ENCODE data around the gene GRIN3B. TPM values are rescaled to one million over a fixed set of nuclear protein-coding genes. Genes with fewer than 3 reads are reported as not detected.
A peak's percentile ranks its signal among the peaks of the same experiment; 100 is the strongest.
"Not testable (repeated sequence)": the region's sequence is repeated elsewhere in the genome, so short reads cannot be mapped to it uniquely, and the experiment has no call there.

The GRIN3B gene, protein sequence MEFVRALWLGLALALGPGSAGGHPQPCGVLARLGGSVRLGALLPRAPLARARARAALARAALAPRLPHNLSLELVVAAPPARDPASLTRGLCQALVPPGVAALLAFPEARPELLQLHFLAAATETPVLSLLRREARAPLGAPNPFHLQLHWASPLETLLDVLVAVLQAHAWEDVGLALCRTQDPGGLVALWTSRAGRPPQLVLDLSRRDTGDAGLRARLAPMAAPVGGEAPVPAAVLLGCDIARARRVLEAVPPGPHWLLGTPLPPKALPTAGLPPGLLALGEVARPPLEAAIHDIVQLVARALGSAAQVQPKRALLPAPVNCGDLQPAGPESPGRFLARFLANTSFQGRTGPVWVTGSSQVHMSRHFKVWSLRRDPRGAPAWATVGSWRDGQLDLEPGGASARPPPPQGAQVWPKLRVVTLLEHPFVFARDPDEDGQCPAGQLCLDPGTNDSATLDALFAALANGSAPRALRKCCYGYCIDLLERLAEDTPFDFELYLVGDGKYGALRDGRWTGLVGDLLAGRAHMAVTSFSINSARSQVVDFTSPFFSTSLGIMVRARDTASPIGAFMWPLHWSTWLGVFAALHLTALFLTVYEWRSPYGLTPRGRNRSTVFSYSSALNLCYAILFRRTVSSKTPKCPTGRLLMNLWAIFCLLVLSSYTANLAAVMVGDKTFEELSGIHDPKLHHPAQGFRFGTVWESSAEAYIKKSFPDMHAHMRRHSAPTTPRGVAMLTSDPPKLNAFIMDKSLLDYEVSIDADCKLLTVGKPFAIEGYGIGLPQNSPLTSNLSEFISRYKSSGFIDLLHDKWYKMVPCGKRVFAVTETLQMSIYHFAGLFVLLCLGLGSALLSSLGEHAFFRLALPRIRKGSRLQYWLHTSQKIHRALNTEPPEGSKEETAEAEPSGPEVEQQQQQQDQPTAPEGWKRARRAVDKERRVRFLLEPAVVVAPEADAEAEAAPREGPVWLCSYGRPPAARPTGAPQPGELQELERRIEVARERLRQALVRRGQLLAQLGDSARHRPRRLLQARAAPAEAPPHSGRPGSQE
- 0.74 and 3.5 TPM in 2 replicates for total RNA-seq (2014; rRNA removed; shearing (Covaris generic))

DNA sequence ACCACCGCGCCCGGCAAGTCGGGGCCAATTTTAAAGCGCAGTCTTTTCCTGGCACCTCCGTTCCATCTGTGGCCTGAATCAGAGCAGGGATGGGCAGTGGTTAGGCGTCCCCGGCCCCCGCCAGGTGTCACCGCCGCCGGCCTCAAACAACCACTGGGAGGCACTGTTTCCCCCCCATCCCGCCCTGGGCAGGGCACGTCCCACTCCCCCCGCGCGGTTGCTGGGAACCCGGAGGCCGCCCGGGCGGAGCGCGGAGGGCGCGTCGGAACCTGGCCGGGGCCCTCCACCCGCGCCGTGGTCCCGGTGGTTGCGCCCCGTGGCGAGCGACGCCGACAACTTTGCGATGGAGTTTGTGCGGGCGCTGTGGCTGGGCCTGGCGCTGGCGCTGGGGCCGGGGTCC lies at the start of gene GRIN3B:
GRIN3B (plus strand) TSS at position 325 of the 400 bp plus-strand sequence; CDS start at position 344, 19 bp downstream.
- in situ Hi-C loops (cut with HindIII; ENCODE audit: low sequenced_read_pairs), result no loop called here
- DNase-seq (ENCODE audit: low spot score), result no peak

DNA sequence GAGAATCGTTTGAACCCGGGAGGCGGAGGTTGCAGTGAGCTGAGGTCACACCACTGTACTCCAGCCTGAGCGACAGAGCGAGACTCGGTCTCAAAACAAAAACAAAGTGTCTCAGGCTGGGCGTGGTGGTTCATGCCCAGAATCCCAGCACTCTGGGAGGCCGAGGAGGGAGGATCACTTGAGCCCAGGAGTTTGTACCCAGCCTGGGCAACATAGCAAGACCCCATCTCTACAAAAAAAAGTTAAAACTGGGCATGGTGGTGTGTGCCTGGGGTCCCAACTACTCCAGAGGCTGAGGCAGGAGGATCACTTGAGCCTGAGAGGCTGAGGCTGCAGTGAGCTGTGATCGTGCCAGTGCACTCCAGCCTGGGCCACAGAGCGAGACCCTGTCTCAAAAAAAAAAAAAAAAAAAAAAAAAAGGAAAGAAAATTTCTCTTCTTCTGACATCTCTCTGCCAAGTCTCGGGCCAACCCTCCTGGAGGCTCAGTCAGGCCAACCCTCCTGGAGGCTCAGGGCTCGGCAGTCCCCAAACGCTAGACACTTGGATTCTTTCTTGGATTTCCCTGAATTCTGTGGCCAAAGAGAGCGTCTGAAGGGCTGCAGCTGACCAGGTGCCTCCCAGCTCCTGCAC lies 48.1 kb upstream of the GRIN3B start:
- DNase-seq (ENCODE audit: low spot score), result no peak
- in situ Hi-C loops (cut with HindIII; ENCODE audit: low sequenced_read_pairs), result no loop called here

DNA sequence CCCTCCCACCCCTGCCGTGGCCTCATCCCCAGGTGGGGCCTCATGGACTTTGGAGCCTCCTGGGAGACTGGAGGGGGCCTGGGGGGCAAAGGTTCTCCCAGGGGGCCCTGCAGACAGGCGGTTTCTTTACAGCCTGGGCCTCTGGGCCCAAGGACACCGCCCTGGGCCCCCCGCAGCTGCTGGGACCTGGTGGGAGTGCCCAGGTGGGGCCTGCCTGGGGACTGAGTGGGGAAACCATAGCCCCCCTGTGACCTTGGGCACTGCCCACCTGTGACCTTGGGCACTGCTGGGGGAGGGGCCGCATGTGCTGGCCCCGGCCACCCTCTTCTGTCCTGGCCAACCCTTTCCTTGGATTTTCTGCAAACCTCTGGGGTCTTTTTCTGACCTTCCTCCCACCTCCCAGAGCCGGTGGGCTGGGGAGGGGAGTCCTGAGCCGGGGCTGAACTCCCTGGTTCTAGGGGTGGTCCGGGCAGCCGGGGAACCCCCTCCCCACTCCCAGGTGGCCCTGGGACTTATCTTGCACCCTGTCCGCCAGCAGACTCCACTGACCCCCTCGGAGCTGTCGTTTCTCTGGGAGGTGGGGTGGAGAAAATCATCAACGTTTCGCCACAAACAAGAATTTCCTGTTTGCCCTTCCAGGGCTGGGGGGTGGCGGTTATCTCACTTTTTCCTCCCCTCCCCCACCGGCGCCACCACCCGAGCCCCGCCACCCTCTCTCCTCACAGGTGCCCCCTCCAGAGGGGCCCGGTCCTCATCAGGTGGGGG lies 47.4 kb upstream of the GRIN3B start:
- no peak for DNase-seq (ENCODE audit: low spot score)
- in situ Hi-C loops (cut with HindIII; ENCODE audit: low sequenced_read_pairs), result no loop called here

DNA sequence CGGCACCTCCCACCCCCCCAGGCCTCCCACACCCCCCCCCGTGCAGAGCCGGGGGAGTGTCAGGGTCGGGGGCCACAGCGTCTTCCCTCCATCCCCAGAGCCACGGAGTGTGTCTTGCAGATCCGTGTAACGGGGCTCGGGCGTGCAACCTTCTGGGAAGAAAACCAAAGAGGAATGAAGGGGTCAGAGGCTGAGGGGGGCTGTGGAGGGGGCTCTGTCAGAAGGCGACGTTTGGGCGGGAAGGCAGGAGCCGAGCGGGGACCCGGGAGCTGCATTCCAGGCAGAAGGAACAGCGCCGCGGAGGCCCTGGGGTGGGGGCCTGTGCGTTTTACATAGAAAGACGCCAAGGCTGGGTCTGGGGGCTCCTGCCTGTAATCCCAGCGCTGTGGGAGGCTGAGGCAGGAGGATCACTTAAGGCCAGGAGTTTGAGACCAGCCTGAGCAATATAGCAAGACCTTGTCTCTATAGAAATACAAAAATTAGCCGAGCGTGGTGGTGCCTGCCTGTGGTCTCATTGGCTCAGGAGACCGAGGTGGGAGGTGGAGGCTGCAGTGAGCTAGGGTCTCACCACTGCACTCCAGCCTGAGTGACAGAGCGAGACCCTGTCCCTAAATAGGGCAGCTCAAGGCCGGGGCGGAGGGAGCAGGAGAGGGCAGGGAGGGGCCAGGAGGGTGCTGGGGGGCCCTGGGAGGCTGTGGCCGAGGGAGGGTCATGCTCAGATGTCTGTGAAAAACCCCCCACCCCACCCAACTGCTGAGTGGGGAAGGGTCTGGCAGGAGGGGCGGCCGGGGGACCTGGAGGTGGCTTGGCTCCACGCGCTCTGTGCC lies 46.6 kb upstream of the GRIN3B start:
- in situ Hi-C loops (cut with HindIII; ENCODE audit: low sequenced_read_pairs), result no loop called here
- DNase-seq (ENCODE audit: low spot score), result no peak

DNA sequence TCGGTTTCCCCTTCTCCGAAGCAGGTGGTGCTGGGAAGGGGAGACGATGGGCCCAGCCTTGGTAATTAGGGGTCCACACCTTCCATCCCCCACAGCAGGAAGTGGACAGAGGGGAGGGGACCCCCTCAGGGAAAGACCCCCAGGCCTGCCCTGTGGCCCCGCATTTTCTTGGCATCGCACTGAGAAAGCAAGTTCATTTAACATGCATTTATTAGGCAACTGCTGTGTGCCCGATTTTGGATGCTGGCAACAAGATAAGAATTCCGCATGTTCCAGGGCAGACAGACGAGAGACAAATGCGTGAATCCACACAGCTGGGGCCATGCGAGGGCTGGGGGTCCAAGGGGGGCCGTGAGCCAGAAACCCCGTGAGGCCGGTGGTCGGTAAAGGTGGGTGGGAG lies 45.9 kb upstream of the GRIN3B start:
- DNase-seq (ENCODE audit: low spot score), result no peak
- in situ Hi-C loops (cut with HindIII; ENCODE audit: low sequenced_read_pairs), result no loop called here

DNA sequence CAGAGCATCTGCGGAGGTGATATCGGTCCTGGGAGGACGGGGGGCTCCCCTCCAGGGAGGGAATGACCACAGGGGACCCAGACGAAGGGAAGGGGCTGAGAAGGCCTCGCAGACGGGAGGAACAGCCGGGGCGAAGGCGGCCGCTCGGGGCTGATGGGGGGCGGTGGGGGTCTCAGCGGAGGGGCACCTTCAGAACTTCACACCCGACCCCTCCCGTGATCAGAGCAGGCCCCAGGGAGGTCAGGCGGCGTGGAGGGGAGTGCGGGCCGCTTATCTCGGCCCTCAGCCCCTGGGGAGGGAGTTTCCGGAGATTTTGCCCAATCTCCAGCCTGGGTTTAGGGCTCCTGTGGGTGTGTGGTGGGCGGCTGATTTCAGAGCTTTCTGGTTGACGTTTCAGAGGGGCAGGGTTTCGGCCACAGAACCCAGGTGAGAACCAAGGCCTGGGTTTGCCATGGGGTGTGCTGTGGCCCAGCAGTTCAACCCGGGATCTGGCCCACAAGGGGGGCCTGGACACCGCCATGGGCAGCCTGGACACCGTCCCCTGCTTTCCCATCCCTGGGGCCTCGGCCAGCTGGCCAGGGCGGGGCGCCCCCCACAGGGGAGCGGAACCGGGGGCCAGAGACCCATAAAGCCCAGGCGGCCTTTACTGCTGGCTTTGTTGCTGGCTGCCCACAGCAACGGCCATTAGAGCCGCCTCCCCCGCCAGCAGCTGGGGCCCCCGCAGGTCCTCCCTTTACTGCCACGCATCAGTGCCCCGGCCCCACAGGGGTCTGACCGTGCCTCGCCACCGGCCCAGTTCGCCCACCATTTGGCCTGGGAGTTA lies 45.3 kb upstream of the GRIN3B start:
- DNase-seq (ENCODE audit: low spot score), result peak; percentile 15
- in situ Hi-C loops (cut with HindIII; ENCODE audit: low sequenced_read_pairs), result no loop called here

DNA sequence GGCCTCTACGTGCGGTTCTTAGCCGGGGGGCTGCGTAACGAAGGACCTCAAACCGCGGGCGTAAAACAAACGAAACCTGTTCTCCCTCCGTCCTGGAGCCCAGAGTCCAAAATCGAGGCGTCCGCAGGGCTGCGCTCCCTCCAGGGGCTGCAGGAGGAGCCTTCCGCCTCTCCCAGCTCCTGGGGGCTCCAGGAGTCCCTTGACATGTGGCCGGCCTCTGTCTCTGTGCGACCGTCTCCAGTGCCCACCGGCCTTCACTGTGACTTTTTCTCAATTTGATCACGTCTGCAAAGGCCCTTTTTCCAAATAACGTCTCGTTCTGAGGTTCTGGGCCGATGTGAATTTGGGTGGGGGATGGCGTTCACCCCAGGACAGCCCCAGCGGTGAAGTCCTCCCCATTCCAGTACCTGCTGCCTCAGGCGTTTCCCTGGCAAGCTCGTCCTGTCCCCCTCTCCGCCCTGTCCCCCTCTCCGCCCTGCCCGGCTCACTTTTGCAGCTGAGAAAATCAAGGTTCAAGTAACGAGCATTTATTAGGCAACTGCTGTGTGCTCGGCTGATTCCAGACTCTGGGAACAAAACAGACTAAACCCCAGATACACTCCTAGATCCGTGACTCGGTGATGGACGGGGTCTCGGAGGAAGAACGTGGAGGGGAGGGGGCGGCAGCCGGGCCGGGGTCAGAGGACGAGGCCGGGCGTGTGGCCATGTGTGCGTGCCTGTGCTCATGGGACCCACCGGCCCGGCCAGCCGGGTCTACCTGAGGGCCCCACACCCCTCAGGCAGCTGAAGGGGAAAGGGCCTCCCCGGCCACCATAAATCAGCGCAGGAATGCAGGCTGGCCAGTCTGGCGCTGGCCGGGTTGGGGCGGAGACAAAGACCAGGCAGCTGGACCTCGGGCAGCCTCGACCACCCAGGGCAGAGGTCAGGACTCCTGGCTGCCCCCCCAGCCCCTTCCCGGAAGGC lies 44.1 kb upstream of the GRIN3B start:
- DNase-seq (ENCODE audit: low spot score), result peak; percentile 18
- in situ Hi-C loops (cut with HindIII; ENCODE audit: low sequenced_read_pairs), result no loop called here

DNA sequence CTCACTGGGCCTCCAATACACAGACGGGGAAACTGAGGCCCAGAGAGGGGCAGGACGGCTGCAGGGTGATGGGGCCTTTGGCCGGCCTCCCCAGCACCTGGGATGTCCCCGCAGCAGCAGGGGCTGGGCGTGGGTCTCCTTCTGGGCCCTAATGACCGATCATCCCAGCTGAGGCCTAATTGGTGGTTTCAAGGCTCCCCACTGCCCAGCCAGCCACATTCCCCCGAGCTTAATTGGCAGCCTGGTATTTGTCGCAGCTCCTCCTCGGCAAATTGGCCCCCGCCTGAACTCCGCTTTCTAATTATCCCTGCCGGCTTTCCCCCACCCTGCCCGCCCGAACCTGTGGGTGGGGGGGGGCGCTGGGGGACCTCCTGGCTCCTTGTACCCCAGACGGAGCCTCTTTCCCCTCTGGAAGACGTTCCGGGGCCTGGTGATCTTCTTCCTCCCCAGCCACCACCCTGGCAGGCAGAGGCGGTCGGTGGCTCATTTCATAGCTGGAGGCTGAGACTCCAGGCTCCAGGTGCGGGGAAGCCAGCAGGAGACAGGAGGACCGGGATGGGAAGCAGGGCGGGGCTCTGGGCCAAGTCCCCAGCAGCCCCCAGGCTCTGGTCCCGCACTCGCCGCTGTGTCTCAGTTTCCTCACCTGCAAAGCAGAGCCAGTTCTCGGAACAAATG lies 43.3 kb upstream of the GRIN3B start:
- in situ Hi-C loops (cut with HindIII; ENCODE audit: low sequenced_read_pairs), result no loop called here
- DNase-seq (ENCODE audit: low spot score), result peak; percentile 46

DNA sequence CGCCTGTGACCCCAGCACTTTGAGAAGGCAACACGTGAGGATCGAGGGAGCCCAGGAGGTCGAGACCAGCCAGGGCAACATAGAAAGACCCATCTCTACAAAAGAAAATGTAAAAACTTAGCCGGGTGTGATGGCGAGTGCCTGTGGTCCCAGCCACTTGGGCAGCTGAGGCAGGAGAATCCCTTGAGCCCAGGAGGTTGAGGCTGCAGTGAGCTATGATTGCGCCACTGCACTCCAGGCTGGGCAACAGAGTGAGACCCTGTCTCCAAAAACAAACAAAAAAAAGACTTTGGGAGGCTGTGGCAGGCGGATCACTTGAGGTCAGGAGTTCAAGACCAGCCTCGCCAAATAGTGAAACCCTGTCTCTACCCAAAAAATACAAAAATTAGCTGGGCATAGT lies 42.6 kb upstream of the GRIN3B start:
- in situ Hi-C loops (cut with HindIII; ENCODE audit: low sequenced_read_pairs); DNase-seq (ENCODE audit: low spot score): not testable (repeated sequence)

DNA sequence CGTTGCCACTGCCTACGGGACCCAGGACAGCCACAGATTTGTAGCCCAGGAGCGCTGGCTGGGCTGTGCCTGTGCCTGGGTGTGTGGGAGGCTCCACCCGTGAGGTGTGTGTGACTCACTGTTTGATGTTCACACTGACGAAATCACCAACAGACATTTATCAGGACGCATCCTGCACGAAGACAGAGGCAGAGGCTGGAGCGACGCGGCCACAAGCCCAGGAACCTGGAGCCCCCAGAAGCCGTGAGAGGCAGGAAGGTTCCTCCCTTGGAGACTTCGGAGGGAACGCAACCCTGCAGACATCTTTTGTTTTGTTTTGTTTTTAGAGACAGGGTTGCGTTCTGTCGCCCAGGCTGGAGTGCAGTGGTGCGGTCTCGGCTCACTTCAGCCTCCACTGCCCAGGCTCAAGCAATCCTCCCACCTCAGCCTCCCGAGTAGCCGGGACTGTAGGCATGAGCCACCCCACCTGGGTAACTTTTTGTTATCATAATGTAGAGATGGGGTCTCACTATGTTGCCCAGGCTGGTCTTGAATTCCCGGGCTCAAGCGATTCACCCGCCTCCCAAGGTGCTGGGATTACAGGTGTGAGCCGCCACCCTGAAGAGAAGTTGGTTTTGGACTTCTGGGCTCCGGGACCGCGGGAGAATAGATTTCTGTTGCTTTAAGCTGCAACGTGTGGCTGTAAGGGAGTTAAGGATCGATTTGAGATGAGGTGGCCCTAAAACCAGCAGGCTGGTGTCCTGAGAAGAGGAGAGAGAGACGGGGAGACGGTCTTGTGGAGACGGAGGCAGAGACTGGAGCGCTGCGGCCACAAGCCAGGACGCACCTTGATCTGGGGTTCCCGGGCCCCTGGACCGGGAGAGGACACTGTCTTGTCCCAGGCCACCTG lies 41.0 kb upstream of the GRIN3B start:
- in situ Hi-C loops (cut with HindIII; ENCODE audit: low sequenced_read_pairs), result no loop called here
- DNase-seq (ENCODE audit: low spot score), result no peak

DNA sequence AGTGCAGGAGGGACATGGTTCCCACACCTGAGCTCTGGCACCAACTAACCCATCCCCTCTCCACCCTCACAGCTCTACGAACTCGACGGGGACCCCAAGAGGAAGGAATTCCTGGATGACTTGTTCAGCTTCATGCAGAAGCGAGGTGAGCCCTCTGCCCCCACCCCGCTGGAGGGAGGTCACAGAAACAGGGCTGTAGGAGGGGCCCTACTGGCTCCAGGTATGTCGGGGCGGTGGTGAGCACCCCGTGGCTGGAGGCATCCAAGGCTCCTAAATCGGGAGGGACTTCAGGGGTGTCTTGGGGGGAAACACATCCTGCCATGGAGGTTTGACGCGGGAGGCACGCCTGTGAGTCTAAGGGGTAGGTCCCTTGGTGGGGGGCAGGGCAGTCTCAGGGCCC lies 40.2 kb upstream of the GRIN3B start:
- no peak for DNase-seq (ENCODE audit: low spot score)
- in situ Hi-C loops (cut with HindIII; ENCODE audit: low sequenced_read_pairs), result no loop called here

DNA sequence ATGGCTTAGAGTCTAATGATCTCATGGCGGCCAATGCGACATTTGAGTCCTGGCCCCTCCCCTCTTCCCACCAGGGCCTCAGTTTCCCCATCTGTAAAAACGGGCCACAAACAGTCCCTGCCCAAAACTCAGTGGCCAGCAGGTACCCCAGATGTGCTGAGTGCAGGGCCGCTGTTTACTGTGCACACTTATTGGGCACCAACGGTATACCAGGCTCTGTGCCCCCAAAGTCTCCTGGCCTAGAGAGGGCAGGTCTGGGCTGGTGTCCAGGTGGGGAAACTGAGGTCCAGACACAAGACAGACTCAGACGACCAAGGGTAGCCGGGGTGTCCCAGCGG lies 39.6 kb upstream of the GRIN3B start:
- in situ Hi-C loops (cut with HindIII; ENCODE audit: low sequenced_read_pairs), result no loop called here
- no peak for DNase-seq (ENCODE audit: low spot score)

DNA sequence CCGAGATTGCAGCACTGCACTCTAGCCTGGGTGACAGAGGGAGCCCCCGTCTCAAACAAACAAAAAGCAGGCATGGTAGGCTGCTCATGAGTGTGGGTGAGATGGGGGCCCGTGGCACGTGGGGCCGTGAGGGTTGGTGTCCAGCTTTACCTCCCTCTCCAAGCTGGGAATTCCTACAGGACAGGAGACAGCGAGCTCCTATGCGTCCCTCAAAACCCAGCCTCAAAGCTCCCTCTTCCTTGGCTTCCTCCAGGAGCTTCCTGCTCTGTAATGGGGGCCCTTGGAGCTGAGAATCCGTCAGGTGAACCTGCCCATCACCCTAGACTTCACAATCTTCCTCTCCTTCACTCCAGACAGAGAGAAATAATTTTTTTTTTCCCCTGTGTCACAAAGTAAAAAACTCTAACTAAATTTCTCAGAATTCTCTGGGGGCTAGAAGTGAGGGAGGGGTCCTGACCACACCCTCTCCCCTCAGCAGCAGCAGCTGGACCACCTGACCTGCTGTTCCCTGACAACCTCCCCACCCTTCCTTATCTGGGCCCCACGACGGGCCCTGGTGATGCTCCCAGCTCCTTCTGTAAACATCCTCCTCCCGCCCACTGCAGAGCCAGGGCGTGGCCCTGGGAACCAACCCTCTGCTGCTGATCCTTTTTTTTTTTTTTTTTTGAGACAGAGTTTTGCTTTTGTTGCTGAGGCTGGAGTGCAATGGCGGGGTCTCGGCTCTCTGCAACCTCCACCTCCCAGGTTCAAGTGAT lies 38.2 kb upstream of the GRIN3B start:
- in situ Hi-C loops (cut with HindIII; ENCODE audit: low sequenced_read_pairs), result no loop called here
- no peak for DNase-seq (ENCODE audit: low spot score)
